Activated T-helper 2 cell treated with anti-CD3 and anti-CD28 coated beads, Interferon-gamma antibody, Interleukin-2, Interleukin-4, amounts not matched to agents 10 μg/mL and 5 μg/mL and 100 μg/mL, durations not matched to agents 14 hours and 24 hours and 36 hours (primary cell): Measurements from ENCODE around the gene RAPGEF5. TPM values are rescaled to one million over a fixed set of nuclear protein-coding genes. Genes with fewer than 3 reads are reported as not detected.

Experiments
- DNase-seq: peaks from one replicate; pipeline ENCODE4 v3.0.0; 2021; ENCODE audit warnings: low spot score
- H3K27ac Mint-ChIP-seq: one replicate; pipeline ENCODE4 v1.8.0; 2021; ENCODE audit warnings: mixed read lengths
- H3K27me3 Mint-ChIP-seq: one replicate; pipeline ENCODE4 v1.8.0; 2021; ENCODE audit warnings: low read depth, mixed read lengths
- H3K36me3 Mint-ChIP-seq: one replicate; pipeline ENCODE4 v1.8.0; 2021; ENCODE audit warnings: low read depth, mixed read lengths
- H3K4me1 Mint-ChIP-seq: one replicate; pipeline ENCODE4 v1.8.0; 2021; ENCODE audit warnings: low read depth, mixed read lengths
- H3K4me3 Mint-ChIP-seq: one replicate; pipeline ENCODE4 v1.8.0; 2021; ENCODE audit warnings: low read depth, mild to moderate bottlenecking, moderate library complexity, mixed read lengths
- H3K9me3 Mint-ChIP-seq: one replicate; pipeline ENCODE4 v1.8.0; 2021; ENCODE audit warnings: mixed read lengths
- intact Hi-C: fragments of 100-400 bp; cut with micrococcal nuclease; formaldehyde crosslinking; loops from one replicate; pipeline ENCODE4 v1.15.1; 2023
- total RNA-seq: library from RNA; stranded (reverse); gene quantifications from 2 replicates; pipeline ENCODE4 v1.2.3, GENCODE V29; 2022

Gene RAPGEF5
- total RNA-seq, 1 donor from 2014 or later = 0.82 TPM

GRCh38 chr7:22151901-22152300 lies 205.1 kb downstream of the RAPGEF5 start:
- no peak for DNase-seq
- Mint-ChIP-seq H3K27ac (no peak overlapping the region), H3K9me3 (no peaks in the 10 kb centered on the region), H3K36me3 (no peaks in the 10 kb centered on the region), H3K27me3 (peaks cover 3% of the 10 kb centered on the region), H3K4me1 (peaks cover 34% of the 10 kb centered on the region), H3K4me3 (no peak overlapping the region)
- intact Hi-C loops = no loop called here

GRCh38 chr7:22150221-22150620 lies 206.7 kb downstream of the RAPGEF5 start:
- Mint-ChIP-seq H3K4me1 (peaks cover 26% of the 10 kb centered on the region), H3K36me3 (no peaks in the 10 kb centered on the region), H3K27me3 (peaks cover 1% of the 10 kb centered on the region), H3K27ac (no peak overlapping the region), H3K4me3 (no peak overlapping the region), H3K9me3 (no peaks in the 10 kb centered on the region)
- DNase-seq = no peak
- intact Hi-C loops = no loop called here

- Mint-ChIP-seq H3K27me3 (peaks cover 7% of the 10 kb centered on the region), H3K27ac (no peak overlapping the region), H3K4me3 (no peak overlapping the region), H3K36me3 (no peaks in the 10 kb centered on the region), H3K9me3 (no peaks in the 10 kb centered on the region), H3K4me1 (peaks cover 18% of the 10 kb centered on the region)
- no peak for DNase-seq
- intact Hi-C loops = no loop called here
These were observed 209.1 kb downstream of the RAPGEF5 start for GRCh38 chr7:22147868-22148267.

GRCh38 chr7:22146961-22147512 lies 209.9 kb downstream of the RAPGEF5 start:
- Mint-ChIP-seq H3K36me3 (no peaks in the 10 kb centered on the region), H3K27me3 (peaks cover 7% of the 10 kb centered on the region), H3K4me1 (peaks cover 18% of the 10 kb centered on the region), H3K4me3 (no peak overlapping the region), H3K9me3 (no peaks in the 10 kb centered on the region), H3K27ac (no peak overlapping the region)
- peak; percentile 14 for DNase-seq
- intact Hi-C loops = no loop called here

GRCh38 chr7:22144950-22145349 lies 212.0 kb downstream of the RAPGEF5 start:
- Mint-ChIP-seq H3K4me3 (no peak overlapping the region), H3K4me1 (peaks cover 18% of the 10 kb centered on the region), H3K36me3 (no peaks in the 10 kb centered on the region), H3K9me3 (no peaks in the 10 kb centered on the region), H3K27ac (no peak overlapping the region), H3K27me3 (peaks cover 11% of the 10 kb centered on the region)
- no peak for DNase-seq
- intact Hi-C loops = no loop called here

- Mint-ChIP-seq H3K27me3 (peaks cover 14% of the 10 kb centered on the region), H3K27ac (no peak overlapping the region), H3K9me3 (no peaks in the 10 kb centered on the region), H3K4me1 (peaks cover 16% of the 10 kb centered on the region), H3K36me3 (no peaks in the 10 kb centered on the region), H3K4me3 (no peak overlapping the region)
- DNase-seq = no peak
- intact Hi-C loops = no loop called here
These were observed 213.5 kb downstream of the RAPGEF5 start for GRCh38 chr7:22143491-22143890.

GRCh38 chr7:22142572-22142971 lies 214.4 kb downstream of the RAPGEF5 start:
- Mint-ChIP-seq H3K4me1 (peaks cover 10% of the 10 kb centered on the region), H3K36me3 (no peaks in the 10 kb centered on the region), H3K9me3 (no peaks in the 10 kb centered on the region), H3K27ac (no peak overlapping the region), H3K27me3 (peaks cover 14% of the 10 kb centered on the region), H3K4me3 (no peak overlapping the region)
- intact Hi-C loops = no loop called here
- DNase-seq = no peak

- Mint-ChIP-seq H3K36me3 (no peaks in the 10 kb centered on the region), H3K4me1 (peaks cover 3% of the 10 kb centered on the region), H3K4me3 (no peak overlapping the region), H3K9me3 (no peaks in the 10 kb centered on the region), H3K27me3 (peaks cover 19% of the 10 kb centered on the region), H3K27ac (no peak overlapping the region)
- intact Hi-C loops = no loop called here
- DNase-seq = no peak
These were observed 215.6 kb downstream of the RAPGEF5 start for GRCh38 chr7:22141355-22141754.

- Mint-ChIP-seq H3K9me3 (no peaks in the 10 kb centered on the region), H3K4me1 (peaks cover 3% of the 10 kb centered on the region), H3K4me3 (no peak overlapping the region), H3K36me3 (no peaks in the 10 kb centered on the region), H3K27ac (no peak overlapping the region), H3K27me3 (peaks cover 23% of the 10 kb centered on the region)
- no peak for DNase-seq
- intact Hi-C loops = no loop called here
These were observed 216.4 kb downstream of the RAPGEF5 start for GRCh38 chr7:22140578-22140977.

- Mint-ChIP-seq H3K27ac (no peak overlapping the region), H3K4me3 (no peak overlapping the region), H3K27me3 (peaks cover 31% of the 10 kb centered on the region), H3K9me3 (no peaks in the 10 kb centered on the region), H3K36me3 (no peaks in the 10 kb centered on the region), H3K4me1 (peaks cover 3% of the 10 kb centered on the region)
- DNase-seq = no peak
- intact Hi-C loops = no loop called here
These were observed 218.1 kb downstream of the RAPGEF5 start for GRCh38 chr7:22138886-22139285.

- intact Hi-C loops = no loop called here
- no peaks in the 10 kb centered on the region for H3K9me3 Mint-ChIP-seq
- H3K4me1 Mint-ChIP-seq = no peaks in the 10 kb centered on the region
- no peak for DNase-seq
- no peak overlapping the region for H3K4me3 Mint-ChIP-seq
- H3K27ac Mint-ChIP-seq = no peak overlapping the region
- H3K36me3 Mint-ChIP-seq = no peaks in the 10 kb centered on the region
- peaks cover 32% of the 10 kb centered on the region for H3K27me3 Mint-ChIP-seq
These were observed 218.8 kb downstream of the RAPGEF5 start for GRCh38 chr7:22138106-22138505.

GRCh38 chr7:22137466-22137865 lies 219.5 kb downstream of the RAPGEF5 start:
- no peak overlapping the region for H3K27ac Mint-ChIP-seq
- no peaks in the 10 kb centered on the region for H3K4me1 Mint-ChIP-seq
- intact Hi-C loops = no loop called here
- no peak overlapping the region for H3K4me3 Mint-ChIP-seq
- no peaks in the 10 kb centered on the region for H3K9me3 Mint-ChIP-seq
- peaks cover 38% of the 10 kb centered on the region for H3K27me3 Mint-ChIP-seq
- no peaks in the 10 kb centered on the region for H3K36me3 Mint-ChIP-seq
- DNase-seq = no peak

GRCh38 chr7:22137026-22137425 lies 219.9 kb downstream of the RAPGEF5 start:
- Mint-ChIP-seq H3K27ac (no peak overlapping the region), H3K4me1 (no peaks in the 10 kb centered on the region), H3K4me3 (no peak overlapping the region), H3K36me3 (no peaks in the 10 kb centered on the region), H3K27me3 (peaks cover 41% of the 10 kb centered on the region), H3K9me3 (no peaks in the 10 kb centered on the region)
- DNase-seq = no peak
- intact Hi-C loops = no loop called here
